PC-9 (cell line): Measurements from ENCODE around the gene CLVS2. TPM values are rescaled to one million over a fixed set of nuclear protein-coding genes. Genes with fewer than 3 reads are reported as not detected.

ENCODE experiments used
- BruUV-seq: library from RNA; stranded (reverse); fragments of 400-500 nt; replicated peaks from 2 replicates; lab custom pipeline; 2021; lab: Mats Ljungman, UMichigan
- CTCF ChIA-PET: fragments of 300-600 bp; sonication (Branson Sonifier 250); formaldehyde crosslinking; loops from one replicate; lab custom pipeline; 2022; ENCODE audit warnings: antibody characterized with exemption; lab: Charles Lee
- POLR2A ChIA-PET: fragments of 300-600 bp; sonication (Branson Sonifier 250); formaldehyde crosslinking; loops from one replicate; lab custom pipeline; 2022; ENCODE audit warnings: antibody characterized with exemption; ENCODE audit not compliant: unreplicated experiment; lab: Charles Lee
- DNase-seq, 2 experiments: peaks; one replicate each; pipeline versions ENCODE4 v3.0.0 to v3.0.0-alpha.2; 2015 to 2022; ENCODE audit warnings: mixed read lengths in 1 of 2
- H2AFZ ChIP-seq: fragments of 200-600 bp; sonication (generic); 2 replicates; pipeline ENCODE4 v1.8.1; 2017; ENCODE audit warnings: antibody characterized with exemption
- H3F3A ChIP-seq: fragments of 200-600 bp; sonication (generic); 2 replicates; pipeline ENCODE4 v1.8.1; 2017; ENCODE audit warnings: antibody characterized with exemption, mild to moderate bottlenecking, low read depth; ENCODE audit not compliant: insufficient read depth
- H3K27ac ChIP-seq: fragments of 200-600 bp; sonication (generic); 2 replicates; pipeline ENCODE4 v1.6.1; 2016; ENCODE audit warnings: mixed run types
- H3K27me3 ChIP-seq: fragments of 200-600 bp; sonication (generic); 2 replicates; pipeline ENCODE4 v1.6.1; 2016; ENCODE audit warnings: low read depth, mixed run types; ENCODE audit not compliant: insufficient read depth
- H3K36me3 ChIP-seq: fragments of 200-600 bp; sonication (generic); 2 replicates; pipeline ENCODE4 v1.6.1; 2016; ENCODE audit warnings: low read depth, mixed run types
- H3K4me1 ChIP-seq: fragments of 200-600 bp; sonication (generic); replicated peaks from 2 replicates; pipeline ENCODE4 v1.6.1; 2016; ENCODE audit warnings: mixed run types; ENCODE audit not compliant: insufficient read depth
- H3K4me2 ChIP-seq: fragments of 200-600 bp; sonication (generic); 2 replicates; pipeline ENCODE4 v1.6.1; 2017; ENCODE audit warnings: mixed run types
- H3K4me3 ChIP-seq: fragments of 200-600 bp; sonication (generic); 2 replicates; pipeline ENCODE4 v1.6.1; 2016; ENCODE audit warnings: mixed run types
- H3K79me2 ChIP-seq: fragments of 200-600 bp; sonication (generic); 2 replicates; pipeline ENCODE4 v1.6.1; 2017; ENCODE audit warnings: low read depth, mixed run types
- H3K9me2 ChIP-seq: fragments of 200-600 bp; sonication (generic); 2 replicates; pipeline ENCODE4 v1.8.1; 2017; ENCODE audit warnings: mild to moderate bottlenecking; ENCODE audit not compliant: insufficient read depth
- H3K9me3 ChIP-seq: fragments of 200-600 bp; sonication (generic); 2 replicates; pipeline ENCODE4 v1.8.1; 2016; ENCODE audit warnings: low read depth; ENCODE audit not compliant: insufficient read depth
- H4K20me1 ChIP-seq: fragments of 200-600 bp; sonication (generic); 2 replicates; pipeline ENCODE4 v1.8.1; 2017; ENCODE audit not compliant: insufficient read depth
- EZH2 ChIP-seq: fragments of 200-600 bp; sonication (generic); IDR thresholded peaks from 2 replicates; pipeline ENCODE4 v1.8.0; 2017; ENCODE audit warnings: antibody characterized with exemption, low read depth
- intact Hi-C: fragments of 100-400 bp; cut with micrococcal nuclease; formaldehyde crosslinking; loops from one replicate; pipeline ENCODE4 v1.10.0; 2022; ENCODE audit not compliant: unreplicated experiment
- total RNA-seq: library from RNA; stranded (reverse); gene quantifications from 2 replicates; pipeline ENCODE4 v1.2.3, GENCODE V29; 2021
- TF ChIP-seq, protein P1 (sequence below): fragments of 200-600 bp; sonication (generic); conservative IDR thresholded peaks from 2 replicates; pipeline ENCODE4 v1.6.1; 2017; ENCODE audit warnings: mixed run types, antibody characterized with exemption, mild to moderate bottlenecking, moderate library complexity

The CLVS2 gene
- total RNA-seq, 1 experiment from 2014 or later = not detected

- Histone ChIP-seq H3K4me2 (no peak overlapping the region), H3K27ac (no peak overlapping the region), H3K9me2 (no peaks in the 10 kb centered on the region), H2AFZ (0 out of 2 replicates have a peak overlapping the region, but pooled peaks have one; percentile 34), H3K36me3 (no peaks in the 10 kb centered on the region), H3K4me3 (no peak overlapping the region), H3F3A (no peaks in the 10 kb centered on the region), H3K4me1 (no peaks in the 10 kb centered on the region), H4K20me1 (no peaks in the 10 kb centered on the region), H3K79me2 (no peaks in the 10 kb centered on the region), H3K27me3 (no peaks in the 10 kb centered on the region), H3K9me3 (no peaks in the 10 kb centered on the region)
- TF ChIP-seq, protein P1, sequence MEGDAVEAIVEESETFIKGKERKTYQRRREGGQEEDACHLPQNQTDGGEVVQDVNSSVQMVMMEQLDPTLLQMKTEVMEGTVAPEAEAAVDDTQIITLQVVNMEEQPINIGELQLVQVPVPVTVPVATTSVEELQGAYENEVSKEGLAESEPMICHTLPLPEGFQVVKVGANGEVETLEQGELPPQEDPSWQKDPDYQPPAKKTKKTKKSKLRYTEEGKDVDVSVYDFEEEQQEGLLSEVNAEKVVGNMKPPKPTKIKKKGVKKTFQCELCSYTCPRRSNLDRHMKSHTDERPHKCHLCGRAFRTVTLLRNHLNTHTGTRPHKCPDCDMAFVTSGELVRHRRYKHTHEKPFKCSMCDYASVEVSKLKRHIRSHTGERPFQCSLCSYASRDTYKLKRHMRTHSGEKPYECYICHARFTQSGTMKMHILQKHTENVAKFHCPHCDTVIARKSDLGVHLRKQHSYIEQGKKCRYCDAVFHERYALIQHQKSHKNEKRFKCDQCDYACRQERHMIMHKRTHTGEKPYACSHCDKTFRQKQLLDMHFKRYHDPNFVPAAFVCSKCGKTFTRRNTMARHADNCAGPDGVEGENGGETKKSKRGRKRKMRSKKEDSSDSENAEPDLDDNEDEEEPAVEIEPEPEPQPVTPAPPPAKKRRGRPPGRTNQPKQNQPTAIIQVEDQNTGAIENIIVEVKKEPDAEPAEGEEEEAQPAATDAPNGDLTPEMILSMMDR = no peak
- TF ChIP-seq EZH2 = no peak
- BruUV-seq = no TSS peak
- intact Hi-C loops = no loop called here
- DNase-seq = no peak
- ChIA-PET CTCF (interaction anchor here (0.6 kb wide), 1 partner anchor 1509 kb away, joined by 4 read pairs; no protein-coding TSS in a partner anchor), POLR2A (no interaction called here)
These were observed 915 bp downstream of the CLVS2 start for GRCh38 chr6:122996794-122997505.

DNA sequence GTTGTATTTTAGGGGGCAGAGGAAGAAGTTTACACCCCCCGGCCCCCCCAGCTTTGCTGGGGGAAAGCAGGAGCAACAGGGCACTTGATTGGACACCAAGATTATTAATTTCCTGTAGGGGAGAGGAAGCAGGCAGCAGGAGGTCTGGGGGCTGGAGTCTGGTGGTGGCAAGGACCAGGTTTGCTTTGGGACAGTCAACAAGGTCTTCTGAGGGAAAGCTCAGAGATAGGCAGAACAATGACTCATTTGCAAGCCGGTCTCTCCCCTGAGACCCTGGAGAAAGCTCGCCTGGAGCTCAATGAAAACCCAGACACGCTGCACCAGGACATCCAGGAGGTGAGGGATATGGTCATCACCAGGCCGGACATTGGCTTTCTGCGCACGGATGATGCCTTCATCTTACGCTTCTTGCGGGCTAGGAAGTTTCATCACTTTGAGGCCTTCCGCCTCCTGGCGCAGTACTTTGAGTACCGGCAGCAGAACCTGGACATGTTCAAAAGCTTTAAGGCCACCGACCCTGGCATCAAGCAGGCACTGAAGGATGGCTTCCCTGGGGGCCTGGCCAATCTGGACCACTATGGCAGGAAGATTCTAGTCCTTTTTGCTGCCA, 1.6 kb downstream of the CLVS2 start:
- H3K36me3 ChIP-seq = no peaks in the 10 kb centered on the region
- intact Hi-C loops = no loop called here
- H3K4me1 ChIP-seq = no peaks in the 10 kb centered on the region
- H3K27me3 ChIP-seq = no peaks in the 10 kb centered on the region
- no peak overlapping the region for H2AFZ ChIP-seq
- no peaks in the 10 kb centered on the region for H4K20me1 ChIP-seq
- H3K4me2 ChIP-seq = no peak overlapping the region
- ChIA-PET CTCF (interaction anchor here (0.6 kb wide), 1 partner anchor 1510 kb away, joined by 4 read pairs; no protein-coding TSS in a partner anchor), POLR2A (no interaction called here)
- H3K9me3 ChIP-seq = no peaks in the 10 kb centered on the region
- H3K4me3 ChIP-seq = no peak overlapping the region
- H3K9me2 ChIP-seq = no peaks in the 10 kb centered on the region
- H3K27ac ChIP-seq = no peak overlapping the region
- TF ChIP-seq, protein P1 = no peak
- no peak for TF ChIP-seq EZH2
- no peaks in the 10 kb centered on the region for H3K79me2 ChIP-seq
- BruUV-seq = no TSS peak
- H3F3A ChIP-seq = no peaks in the 10 kb centered on the region
- no peak for DNase-seq

DNA sequence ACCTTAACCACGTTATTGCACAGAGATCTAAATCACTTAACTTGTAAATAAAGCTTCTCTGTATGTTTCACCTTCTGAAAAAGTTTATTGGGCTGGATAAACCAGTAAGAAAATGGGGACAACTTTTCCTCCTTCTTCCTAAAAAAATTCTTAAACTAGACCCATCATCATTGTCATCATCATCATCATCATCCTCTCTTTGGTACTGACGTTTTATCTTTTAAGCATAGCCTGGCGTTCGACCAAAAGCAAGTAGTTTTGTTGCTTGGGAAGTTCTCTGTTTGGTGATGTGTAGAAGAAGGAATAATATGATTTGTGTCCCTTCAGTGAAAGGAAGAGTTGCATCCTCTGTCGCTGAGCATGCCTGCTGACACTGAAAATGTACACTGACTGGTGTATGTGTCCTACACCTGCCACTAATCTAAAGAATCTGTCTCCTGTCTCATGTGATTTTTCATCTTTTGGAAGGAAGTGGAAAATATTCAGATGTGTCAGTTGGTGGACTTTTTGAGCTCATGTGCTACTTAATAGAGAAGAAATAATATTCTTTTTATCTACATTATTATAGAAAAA, 2.5 kb downstream of the CLVS2 start:
- no peaks in the 10 kb centered on the region for H4K20me1 ChIP-seq
- H3F3A ChIP-seq = no peaks in the 10 kb centered on the region
- H3K9me3 ChIP-seq = no peaks in the 10 kb centered on the region
- no peaks in the 10 kb centered on the region for H3K27me3 ChIP-seq
- no peak overlapping the region for H2AFZ ChIP-seq
- H3K27ac ChIP-seq = no peak overlapping the region
- H3K36me3 ChIP-seq = no peaks in the 10 kb centered on the region
- no peaks in the 10 kb centered on the region for H3K9me2 ChIP-seq
- DNase-seq = no peak
- intact Hi-C loops = no loop called here
- CTCF ChIA-PET = no interaction called here
- no TSS peak for BruUV-seq
- H3K4me3 ChIP-seq = no peak overlapping the region
- H3K4me1 ChIP-seq = no peaks in the 10 kb centered on the region
- H3K79me2 ChIP-seq = no peaks in the 10 kb centered on the region
- TF ChIP-seq, protein P1 = no peak
- TF ChIP-seq EZH2 = no peak
- POLR2A ChIA-PET = no interaction called here
- no peak overlapping the region for H3K4me2 ChIP-seq
